Stimulated activated CD4-positive, alpha-beta T cell treated with anti-CD3 and anti-CD28 coated beads, Interleukin-1b, Interleukin-23, amount 100 ng/mL, for 24 hours (primary cell): Measurements from ENCODE around the gene DLL4.

ENCODE experiments used
- DNase-seq, 4 experiments: peaks; one replicate each; pipeline ENCODE4 v3.0.0-alpha.2; 2020; ENCODE audit warnings: low read depth in 4 of 4, low spot score in 1 of 4

The DLL4 gene

GRCh38 chr15:40926659-40927494 lies 2.3 kb upstream of the DLL4 start:
- no peak for DNase-seq

- no peak for DNase-seq
Observed at GRCh38 chr15:40927495-40927872, 1.7 kb upstream of the DLL4 start.

GRCh38 chr15:40927873-40928806 lies 1.0 kb upstream of the DLL4 start:
- DNase-seq = no peak

- DNase-seq = no peak
Observed at GRCh38 chr15:40929660-40930429, 705 bp downstream of the DLL4 start.

GRCh38 chr15:40930430-40931299 lies 1.5 kb downstream of the DLL4 start:
- peak in 1 of 4 experiments; percentile 48 for DNase-seq

- no peak for DNase-seq
Observed at GRCh38 chr15:40931300-40932142, 2.4 kb downstream of the DLL4 start.

- DNase-seq = no peak
Observed at GRCh38 chr15:40932156-40932555, 3.0 kb downstream of the DLL4 start.

GRCh38 chr15:40932649-40933516 lies 3.7 kb downstream of the DLL4 start:
- DNase-seq = no peak

GRCh38 chr15:40933517-40933902 lies 4.4 kb downstream of the DLL4 start:
- DNase-seq = no peak

GRCh38 chr15:40934457-40934856 lies 5.3 kb downstream of the DLL4 start:
- DNase-seq = no peak

GRCh38 chr15:40936234-40936708 lies 7.1 kb downstream of the DLL4 start:
- no peak for DNase-seq

GRCh38 chr15:40936709-40937666 lies 7.8 kb downstream of the DLL4 start:
- DNase-seq = no peak

- no peak for DNase-seq
Observed at GRCh38 chr15:40937762-40938535, 8.8 kb downstream of the DLL4 start.

GRCh38 chr15:40938536-40938870 lies 9.4 kb downstream of the DLL4 start:
- no peak for DNase-seq

- no peak for DNase-seq
Observed at GRCh38 chr15:40940296-40940801, 11.2 kb downstream of the DLL4 start.

- DNase-seq = no peak
Observed at GRCh38 chr15:40941068-40941527, 12.0 kb downstream of the DLL4 start.
